ENCODE measurements around the gene DDX54. TPM values are rescaled to one million over a fixed set of nuclear protein-coding genes. Genes with fewer than 3 reads are reported as not detected.

DDX54 gene
- total RNA-seq, 2 donors from 2014 or later: 68.1 to 69.0 TPM

DNA sequence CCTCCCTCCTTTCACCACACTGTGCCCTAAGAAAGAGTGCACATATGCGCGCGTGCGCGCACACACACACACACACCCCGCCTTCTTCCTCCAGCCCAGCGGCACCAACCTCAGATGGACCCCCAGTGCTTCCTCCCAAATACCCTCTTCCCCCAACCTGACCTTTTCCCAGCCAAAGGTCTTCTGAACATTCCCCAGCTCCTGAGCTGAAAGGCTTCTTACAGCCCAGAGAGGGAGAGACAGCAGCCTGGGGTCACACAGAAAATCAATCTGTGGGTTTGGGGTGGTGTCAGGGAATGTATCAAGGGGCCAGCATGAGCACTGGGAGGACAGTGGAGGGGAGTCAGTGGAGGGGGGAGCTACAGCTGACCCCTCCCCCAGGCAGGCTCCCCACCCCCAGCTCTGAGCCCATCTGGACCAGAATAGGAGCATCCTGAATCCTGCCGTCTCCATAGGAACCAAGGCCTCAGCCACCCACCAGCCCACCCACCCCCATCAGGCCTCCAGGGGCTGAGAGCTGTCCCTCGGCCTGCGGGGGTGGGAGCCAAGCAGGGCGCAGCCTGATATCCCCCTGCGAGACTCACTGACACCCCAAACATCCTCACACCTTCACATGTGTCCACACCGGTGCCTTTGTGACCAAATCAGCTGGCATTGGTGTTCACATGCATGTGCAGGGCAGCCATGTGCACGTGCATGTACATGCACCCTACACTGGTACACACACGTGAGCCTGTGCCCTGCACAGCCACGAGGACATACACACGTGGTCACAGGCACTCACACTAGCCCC lies 55.4 kb downstream of the DDX54 start:
- H3K27ac Mint-ChIP-seq: no peak overlapping the region
- no peak for DNase-seq
- Histone ChIP-seq H3K36me3 (ENCODE audit: control insufficient read depth, insufficient read depth, low read length) (no peaks in the 10 kb centered on the region), H3K27me3 (ENCODE audit: control insufficient read depth, insufficient read depth, low read length, poor library complexity, severe bottlenecking) (peaks cover 16% of the 10 kb centered on the region), H3K9ac (ENCODE audit: extremely low read depth, low read length, poor library complexity, severe bottlenecking) (no peak overlapping the region), H3K4me3 (ENCODE audit: low read length) (no peak overlapping the region), H3K9me3 (ENCODE audit: control insufficient read depth, low read length) (no peaks in the 10 kb centered on the region), H3K4me1 (ENCODE audit: control insufficient read depth, insufficient read depth, low read length) (no peaks in the 10 kb centered on the region), H3K27ac (ENCODE audit: low read depth, low read length) (no peak overlapping the region)
- no peaks in the 10 kb centered on the region for H3K36me3 Mint-ChIP-seq (ENCODE audit: low read depth)
- WGBS, 2 experiments (ENCODE audit: insufficient coverage in 1 of 2, insufficient read length in 1 of 2): 87 to 93% methylated on average over 3 to 17 of the region's 17 CpGs
- H3K4me1 Mint-ChIP-seq: no peaks in the 10 kb centered on the region
- H3K9me3 Mint-ChIP-seq: no peaks in the 10 kb centered on the region
- no peak overlapping the region for H3K4me3 Mint-ChIP-seq
- peaks cover 16% of the 10 kb centered on the region for H3K27me3 Mint-ChIP-seq (ENCODE audit: insufficient read depth)
- TF ChIP-seq, protein P1, sequence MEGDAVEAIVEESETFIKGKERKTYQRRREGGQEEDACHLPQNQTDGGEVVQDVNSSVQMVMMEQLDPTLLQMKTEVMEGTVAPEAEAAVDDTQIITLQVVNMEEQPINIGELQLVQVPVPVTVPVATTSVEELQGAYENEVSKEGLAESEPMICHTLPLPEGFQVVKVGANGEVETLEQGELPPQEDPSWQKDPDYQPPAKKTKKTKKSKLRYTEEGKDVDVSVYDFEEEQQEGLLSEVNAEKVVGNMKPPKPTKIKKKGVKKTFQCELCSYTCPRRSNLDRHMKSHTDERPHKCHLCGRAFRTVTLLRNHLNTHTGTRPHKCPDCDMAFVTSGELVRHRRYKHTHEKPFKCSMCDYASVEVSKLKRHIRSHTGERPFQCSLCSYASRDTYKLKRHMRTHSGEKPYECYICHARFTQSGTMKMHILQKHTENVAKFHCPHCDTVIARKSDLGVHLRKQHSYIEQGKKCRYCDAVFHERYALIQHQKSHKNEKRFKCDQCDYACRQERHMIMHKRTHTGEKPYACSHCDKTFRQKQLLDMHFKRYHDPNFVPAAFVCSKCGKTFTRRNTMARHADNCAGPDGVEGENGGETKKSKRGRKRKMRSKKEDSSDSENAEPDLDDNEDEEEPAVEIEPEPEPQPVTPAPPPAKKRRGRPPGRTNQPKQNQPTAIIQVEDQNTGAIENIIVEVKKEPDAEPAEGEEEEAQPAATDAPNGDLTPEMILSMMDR (conservative IDR thresholded peaks at IDR 0.05): no peak

DNA sequence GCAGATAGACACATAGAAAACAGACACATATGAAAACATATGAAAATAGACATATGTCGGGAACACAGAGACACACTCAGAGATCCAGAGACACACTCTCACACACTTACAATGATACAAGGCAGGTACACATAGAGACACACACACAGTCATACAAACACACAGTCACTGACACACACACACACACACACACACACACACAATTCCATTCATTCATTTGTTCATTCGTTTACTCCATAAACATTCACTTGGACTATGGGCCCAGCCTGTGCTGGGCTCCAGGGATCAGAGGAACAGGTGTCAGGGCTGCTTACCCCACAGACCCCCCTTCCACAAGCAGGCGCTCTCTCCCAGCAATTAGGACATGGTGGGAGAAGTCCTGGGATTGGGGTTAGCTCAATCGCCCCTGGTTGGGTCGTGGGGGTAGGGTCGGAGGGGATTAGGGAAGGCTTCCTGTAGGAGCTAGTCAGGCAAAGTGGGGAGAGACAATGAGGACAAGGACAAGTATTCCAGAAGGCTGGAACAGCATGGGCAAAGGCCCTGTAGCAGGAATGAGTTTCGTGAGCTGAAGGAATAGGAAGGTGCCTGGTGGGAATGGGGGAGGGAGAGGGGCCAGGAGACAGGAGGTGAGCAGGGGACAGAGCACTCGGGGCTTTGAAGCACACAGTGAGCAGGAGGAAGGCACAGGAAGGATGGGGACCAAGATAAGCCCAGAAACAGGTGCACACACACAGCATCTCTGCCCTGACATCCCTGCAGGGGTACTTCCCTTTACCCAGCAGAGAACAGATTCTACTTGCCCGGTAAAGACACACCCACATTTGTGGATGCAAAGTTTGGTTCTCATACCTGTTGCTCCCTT lies 56.2 kb downstream of the DDX54 start:
- Histone ChIP-seq H3K4me1 (ENCODE audit: control insufficient read depth, insufficient read depth, low read length) (no peaks in the 10 kb centered on the region), H3K36me3 (ENCODE audit: control insufficient read depth, insufficient read depth, low read length) (no peaks in the 10 kb centered on the region), H3K9ac (ENCODE audit: extremely low read depth, low read length, poor library complexity, severe bottlenecking) (no peak overlapping the region), H3K9me3 (ENCODE audit: control insufficient read depth, low read length) (no peaks in the 10 kb centered on the region), H3K27ac (ENCODE audit: low read depth, low read length) (no peak overlapping the region), H3K27me3 (ENCODE audit: control insufficient read depth, insufficient read depth, low read length, poor library complexity, severe bottlenecking) (peaks cover 8% of the 10 kb centered on the region), H3K4me3 (ENCODE audit: low read length) (no peak overlapping the region)
- Mint-ChIP-seq H3K4me3 (no peak overlapping the region), H3K27ac (no peak overlapping the region), H3K9me3 (no peaks in the 10 kb centered on the region), H3K36me3 (ENCODE audit: low read depth) (no peaks in the 10 kb centered on the region), H3K27me3 (ENCODE audit: insufficient read depth) (peaks cover 10% of the 10 kb centered on the region), H3K4me1 (no peaks in the 10 kb centered on the region)
- DNase-seq: no peak
- TF ChIP-seq, protein P1 (conservative IDR thresholded peaks at IDR 0.05): no peak
- 63 to 71% methylated on average over 2 to 9 of the region's 9 CpGs for WGBS, 2 experiments (ENCODE audit: insufficient coverage in 1 of 2, insufficient read length in 1 of 2)

DNA sequence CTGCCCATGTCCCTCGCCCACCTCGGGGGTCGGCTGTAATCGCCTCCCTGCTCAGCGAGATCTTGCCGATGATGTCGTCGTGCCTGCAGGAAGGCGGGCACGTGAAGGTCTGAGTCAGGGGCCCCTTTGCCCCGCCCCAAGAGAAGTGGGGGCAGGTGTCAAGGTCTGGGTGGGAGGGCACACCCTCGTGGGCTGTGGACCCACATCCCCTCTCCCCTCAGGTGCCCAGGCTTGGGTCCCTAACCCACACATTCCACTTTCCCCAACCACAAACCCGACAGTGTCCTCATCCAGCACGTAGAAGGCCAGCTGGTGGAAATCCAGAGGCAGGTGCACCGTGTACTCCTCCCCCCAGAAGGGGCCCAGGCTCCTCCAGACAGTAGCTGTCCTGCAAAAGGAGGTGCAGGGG lies 57.5 kb downstream of the DDX54 start:
- Histone ChIP-seq H3K27ac (ENCODE audit: low read depth, low read length) (no peak overlapping the region), H3K9me3 (ENCODE audit: control insufficient read depth, low read length) (no peaks in the 10 kb centered on the region), H3K4me1 (ENCODE audit: control insufficient read depth, insufficient read depth, low read length) (no peaks in the 10 kb centered on the region), H3K9ac (ENCODE audit: extremely low read depth, low read length, poor library complexity, severe bottlenecking) (no peak overlapping the region), H3K36me3 (ENCODE audit: control insufficient read depth, insufficient read depth, low read length) (no peaks in the 10 kb centered on the region), H3K4me3 (ENCODE audit: low read length) (no peak overlapping the region), H3K27me3 (ENCODE audit: control insufficient read depth, insufficient read depth, low read length, poor library complexity, severe bottlenecking) (no peaks in the 10 kb centered on the region)
- no peak overlapping the region for H3K27ac Mint-ChIP-seq
- peaks cover 4% of the 10 kb centered on the region for H3K36me3 Mint-ChIP-seq (ENCODE audit: low read depth)
- TF ChIP-seq, protein P1 (conservative IDR thresholded peaks at IDR 0.05): no peak
- no peak overlapping the region for H3K4me3 Mint-ChIP-seq
- H3K4me1 Mint-ChIP-seq: no peaks in the 10 kb centered on the region
- peaks cover 4% of the 10 kb centered on the region for H3K27me3 Mint-ChIP-seq (ENCODE audit: insufficient read depth)
- DNase-seq: no peak
- 53 to 72% methylated on average over 8 to 15 of the region's 15 CpGs for WGBS, 2 experiments (ENCODE audit: insufficient coverage in 1 of 2, insufficient read length in 1 of 2)
- peaks cover 9% of the 10 kb centered on the region for H3K9me3 Mint-ChIP-seq

Measured in endodermal cell (in vitro differentiated cells).